GM12874 (cell line): ENCODE data around the gene TRAPPC3.

ENCODE experiments used
- CTCF ChIP-seq: IDR thresholded peaks from 2 replicates; pipeline ENCODE4 v1.5.1; 2011; ENCODE audit warnings: low read depth, mild to moderate bottlenecking, control low read depth, low read length, moderate library complexity; ENCODE audit not compliant: insufficient read depth

Gene TRAPPC3

GRCh38 chr1:36126005-36126716 is 23.1 kb downstream of the TRAPPC3 start:
- TF ChIP-seq CTCF: no peak

- TF ChIP-seq CTCF: no peak
Observed at GRCh38 chr1:36125129-36125991, 23.9 kb downstream of the TRAPPC3 start, which contains the start of gene COL8A2. Gene COL8A2 (minus strand): TSS chr1:36125222. CDS start chr1:36100242, 24,980 bp downstream.

- no peak for TF ChIP-seq CTCF
Observed at GRCh38 chr1:36124404-36125128, 24.7 kb downstream of the TRAPPC3 start.

GRCh38 chr1:36123356-36123755 is 25.9 kb downstream of the TRAPPC3 start:
- no peak for TF ChIP-seq CTCF

GRCh38 chr1:36122062-36123030 is 26.9 kb downstream of the TRAPPC3 start:
- no peak for TF ChIP-seq CTCF

- TF ChIP-seq CTCF: no peak
Observed at GRCh38 chr1:36119456-36119855, 29.8 kb downstream of the TRAPPC3 start.
